ENCODE results near the gene TSPAN14.
"Not testable (repeated sequence)": the region's sequence is repeated elsewhere in the genome, so short reads cannot be mapped to it uniquely, and the experiment has no call there.

GRCh38 chr10:80475641-80476040 is 21.5 kb downstream of the TSPAN14 start:
- not testable (repeated sequence) for TF ChIP-seq CTCF (IDR thresholded peaks at IDR 0.05; ENCODE audit: low read length); EZH2 (IDR thresholded peaks at IDR 0.05; ENCODE audit: borderline replicate concordance, low read length)

Data from OCI-LY1 (cell line).